ENCODE measurements around the gene FAR2.

FAR2 gene

GRCh38 chr12:29201746-29202145, 52.7 kb downstream of the FAR2 start:
- DNase-seq: no peak

GRCh38 chr12:29204521-29204920, 55.4 kb downstream of the FAR2 start:
- no peak for DNase-seq

- no peak for DNase-seq
These were observed 58.0 kb downstream of the FAR2 start for GRCh38 chr12:29207120-29207519.

- peak in 14 of 56 donors; percentile 2 to 28 (median 8) for DNase-seq
These were observed 59.0 kb downstream of the FAR2 start for GRCh38 chr12:29208060-29208459.

GRCh38 chr12:29208936-29209701, 60.0 kb downstream of the FAR2 start:
- DNase-seq: no peak

- DNase-seq: no peak
These were observed 62.6 kb downstream of the FAR2 start for GRCh38 chr12:29211696-29212095.

- no peak for DNase-seq
These were observed 63.8 kb downstream of the FAR2 start for GRCh38 chr12:29212682-29213403.

- no peak for DNase-seq
These were observed 67.2 kb downstream of the FAR2 start for GRCh38 chr12:29216266-29216665.

- DNase-seq: no peak
These were observed 67.9 kb downstream of the FAR2 start for GRCh38 chr12:29216797-29217575.

GRCh38 chr12:29220632-29221336, 71.7 kb downstream of the FAR2 start:
- no peak for DNase-seq

- no peak for DNase-seq
These were observed 73.1 kb downstream of the FAR2 start for GRCh38 chr12:29222200-29222599.

GRCh38 chr12:29223426-29223825, 74.3 kb downstream of the FAR2 start:
- no peak for DNase-seq

GRCh38 chr12:29223956-29224543, 75.0 kb downstream of the FAR2 start:
- no peak for DNase-seq

- DNase-seq: no peak
These were observed 75.5 kb downstream of the FAR2 start for GRCh38 chr12:29224572-29224971.

- DNase-seq: no peak
These were observed 76.8 kb downstream of the FAR2 start for GRCh38 chr12:29225834-29226233.

GRCh38 chr12:29226616-29227015, 77.5 kb downstream of the FAR2 start:
- DNase-seq: no peak

- DNase-seq: no peak
These were observed 79.5 kb downstream of the FAR2 start for GRCh38 chr12:29228474-29229157.

GRCh38 chr12:29229158-29229505, 80.1 kb downstream of the FAR2 start:
- no peak for DNase-seq

- DNase-seq: no peak
These were observed 80.9 kb downstream of the FAR2 start for GRCh38 chr12:29229937-29230336.

GRCh38 chr12:29230800-29231560, 81.9 kb downstream of the FAR2 start:
- DNase-seq: no peak

All from nucleus accumbens (tissue), 56 donors.